GM12865 (cell line): ENCODE measurements around the gene EWSR1.

Experiments
- DNase-seq: peaks from one replicate; pipeline ENCODE4 v3.0.0; 2010; ENCODE audit warnings: low read depth
- H3K4me3 ChIP-seq: 2 replicates; pipeline ENCODE4 v1.5.1; 2011; ENCODE audit warnings: mild to moderate bottlenecking, low read depth, low read length, control low read depth
- CTCF ChIP-seq: IDR thresholded peaks from 2 replicates; pipeline ENCODE4 v1.5.1; 2011; ENCODE audit warnings: low read length, control low read depth, low read depth, inconsistent platforms; ENCODE audit not compliant: insufficient read depth; ENCODE audit errors: missing control alignments

The EWSR1 gene

GRCh38 chr22:29334696-29335344 is 66.8 kb downstream of the EWSR1 start:
- no peak for DNase-seq
- H3K4me3 ChIP-seq, result no peak overlapping the region

GRCh38 chr22:29335656-29336055 is 67.6 kb downstream of the EWSR1 start:
- no peak for DNase-seq
- no peak for TF ChIP-seq CTCF
- no peak overlapping the region for H3K4me3 ChIP-seq

More at GRCh38 chr22:29334696-29335344, 66.8 kb downstream of the EWSR1 start:
- TF ChIP-seq CTCF, result no peak

GRCh38 chr22:29336751-29337490 is 68.9 kb downstream of the EWSR1 start:
- no peak overlapping the region for H3K4me3 ChIP-seq
- DNase-seq, result no peak
- no peak for TF ChIP-seq CTCF

- no peak overlapping the region for H3K4me3 ChIP-seq
These were observed 69.7 kb downstream of the EWSR1 start for GRCh38 chr22:29337631-29338284.

GRCh38 chr22:29338398-29338797 is 70.3 kb downstream of the EWSR1 start:
- DNase-seq, result no peak
- no peak overlapping the region for H3K4me3 ChIP-seq
- no peak for TF ChIP-seq CTCF

More at GRCh38 chr22:29337631-29338284, 69.7 kb downstream of the EWSR1 start:
- TF ChIP-seq CTCF, result no peak
- DNase-seq, result no peak

GRCh38 chr22:29339381-29340235 is 71.5 kb downstream of the EWSR1 start:
- no peak overlapping the region for H3K4me3 ChIP-seq
- no peak for DNase-seq
- TF ChIP-seq CTCF, result no peak
